Left cardiac atrium (tissue), 4 donors: ENCODE results near the gene TRPV6. TPM values are rescaled to one million over a fixed set of nuclear protein-coding genes. Genes with fewer than 3 reads are reported as not detected.

Experiments
- ATAC-seq, 2 donors: fragments of 200-7000 bp; cut with Tn5 transposase; one replicate each; pipeline ENCODE4 v1.9.1; 2020; ENCODE audit warnings: mild to moderate bottlenecking in 2 of 2, moderate library complexity in 2 of 2
- DNase-seq: peaks from one replicate; pipeline ENCODE4 v3.0.0-alpha.2; 2020
- intact Hi-C, 2 donors: fragments of 100-400 bp; cut with DNase I; formaldehyde crosslinking; loops; one replicate each; pipeline versions ENCODE4 v1.14.1 to v1.15.1; 2022 to 2023
- total RNA-seq, 2 donors: library from RNA; stranded (reverse); fragmentation: NEBNext Ultra II Directional; extraction: Animal tissue kit (Norgen Biotek cat#: 25700); gene quantifications; one replicate each; pipeline ENCODE4 v1.2.1, GENCODE V29; 2021
- donor health status: DM: no; HTN: yes; CAD: no.
- donor health status: DM: no; HTN: yes; CAD: no; lungs with severe emphysema.
- donor health status: DM: yes; HTN: yes; CAD: no.
- donor health status: Dilated cardiomyopathy.

TRPV6 gene
- total RNA-seq, 2 donors from 2014 or later: 0.24 to 0.27 TPM

DNA sequence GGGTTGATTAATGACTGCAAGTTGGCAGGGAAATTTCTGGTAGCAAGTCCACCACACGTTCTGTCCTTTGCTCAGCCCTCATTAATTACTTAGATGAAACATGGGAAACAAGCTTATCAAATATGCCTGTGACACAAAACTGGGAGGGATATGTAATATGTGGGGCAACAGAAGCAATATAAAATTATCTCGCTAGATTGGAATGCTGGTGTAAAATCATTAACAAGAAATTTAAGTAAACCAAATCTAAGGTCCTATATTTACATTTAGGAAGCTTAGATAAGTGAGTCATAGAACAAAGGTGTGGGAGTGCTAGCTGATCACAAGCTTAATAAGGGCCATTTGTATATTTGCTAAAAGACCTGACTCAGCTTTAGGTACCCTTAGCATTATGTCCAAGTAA lies 24.5 kb upstream of the TRPV6 start:
- ATAC-seq (no peak), DNase-seq (no peak)
- intact Hi-C loops: no loop called here

DNA sequence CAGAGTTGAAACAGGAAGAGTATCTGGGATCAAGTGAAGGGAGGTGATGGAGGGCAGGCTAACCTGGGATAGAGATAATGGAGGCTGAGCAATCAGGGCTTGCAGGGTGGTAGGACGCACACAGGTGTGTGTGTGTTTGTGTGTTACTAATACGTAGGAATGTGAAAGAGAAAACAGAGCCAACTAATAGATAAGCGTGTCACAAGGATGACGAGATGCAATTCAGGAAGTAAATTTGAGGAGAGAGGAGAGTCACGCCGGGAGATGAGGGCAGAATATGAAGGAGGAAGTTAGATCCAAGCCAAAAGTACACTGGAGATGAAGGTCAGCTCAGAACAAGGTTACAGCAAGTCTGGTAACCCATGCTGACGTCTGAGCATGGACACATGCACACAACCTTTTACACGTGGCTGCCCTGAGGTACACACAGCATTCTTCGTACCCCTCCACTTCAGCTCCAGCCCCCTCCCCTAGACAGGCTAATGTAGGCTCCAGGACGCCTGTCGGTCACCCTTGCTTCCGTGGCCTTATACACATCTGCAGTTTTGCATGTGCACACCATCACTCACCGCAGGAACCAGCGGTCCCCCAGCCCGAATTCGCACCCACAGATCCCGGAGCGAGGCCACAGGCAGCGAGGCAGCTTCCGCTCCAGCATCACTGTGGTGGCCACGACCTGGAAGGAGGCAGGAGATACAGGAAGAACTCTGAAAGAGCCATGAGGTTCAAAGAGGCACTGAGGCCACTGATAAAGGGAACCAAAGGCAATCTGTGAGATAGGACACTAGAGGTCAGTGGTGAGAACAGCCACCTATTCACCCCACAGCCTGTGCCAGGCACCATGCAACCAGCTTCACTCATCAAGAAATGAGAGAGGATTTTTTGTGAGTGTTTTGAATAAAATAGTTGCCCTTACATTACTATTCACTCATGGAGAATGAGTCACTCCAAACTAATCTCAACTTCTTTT lies 23.7 kb upstream of the TRPV6 start:
- intact Hi-C loops: no loop called here
- peak in 1 of 2 donors; percentile 81 for ATAC-seq
- DNase-seq: no peak

DNA sequence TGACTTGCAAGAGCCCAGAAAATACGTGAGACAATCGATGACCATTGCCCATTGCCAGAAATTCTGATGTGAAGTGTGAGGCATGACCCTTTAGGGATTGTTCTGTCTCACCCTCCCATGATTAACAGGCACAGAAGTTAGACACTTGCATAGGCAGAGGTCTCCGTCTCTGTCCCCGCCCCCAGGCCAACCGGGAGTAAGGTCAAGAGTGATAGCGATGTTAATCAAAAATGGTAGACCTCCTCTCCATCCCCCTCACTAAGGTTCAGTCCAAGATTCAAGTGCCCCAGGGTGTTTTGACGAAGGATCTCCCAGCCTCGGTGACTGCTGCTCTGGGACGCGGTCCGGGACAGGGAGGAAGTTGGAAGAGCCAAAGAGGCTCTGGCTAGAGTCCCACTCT lies 22.7 kb upstream of the TRPV6 start:
- DNase-seq (no peak), ATAC-seq (no peak)
- intact Hi-C loops: no loop called here

DNA sequence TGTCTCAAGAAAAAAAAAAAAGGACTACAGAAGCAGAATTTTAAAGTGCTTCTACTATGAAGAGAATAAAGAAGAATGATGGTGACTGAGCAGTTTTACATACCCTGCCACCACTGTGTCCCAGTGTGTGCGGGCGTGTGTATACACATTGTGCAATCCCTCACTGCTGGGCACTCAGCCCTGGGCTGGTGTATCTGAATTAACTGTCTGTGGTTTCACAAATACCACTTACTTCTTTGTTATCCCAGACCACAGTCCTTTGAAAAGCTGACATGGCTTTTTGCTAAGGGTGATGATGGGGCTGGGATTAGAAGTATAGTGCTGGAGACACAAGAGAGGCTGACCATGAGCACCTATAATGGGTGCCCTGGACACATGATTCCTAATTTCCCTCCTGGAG lies 21.1 kb upstream of the TRPV6 start:
- DNase-seq (no peak), ATAC-seq (no peak)
- intact Hi-C loops: no loop called here

DNA sequence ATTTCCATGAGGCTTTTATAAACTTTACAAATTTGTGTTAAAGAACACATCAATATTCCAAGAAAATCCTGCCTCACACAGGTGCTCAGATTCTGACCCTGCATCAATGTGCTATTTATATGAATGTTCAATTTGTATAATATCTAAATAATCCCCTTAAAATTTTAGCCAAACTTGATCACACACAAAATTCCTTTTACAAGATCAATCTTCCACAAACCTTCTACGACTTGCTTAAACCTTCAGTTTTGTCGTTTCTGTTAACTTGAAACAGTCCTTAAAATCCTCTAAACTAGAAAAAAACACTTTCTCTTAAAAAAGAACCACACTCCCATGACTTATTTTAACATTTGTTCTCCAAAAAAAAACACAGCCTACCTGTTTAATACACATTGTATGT lies 20.2 kb upstream of the TRPV6 start:
- ATAC-seq (no peak), DNase-seq (no peak)
- intact Hi-C loops: no loop called here

DNA sequence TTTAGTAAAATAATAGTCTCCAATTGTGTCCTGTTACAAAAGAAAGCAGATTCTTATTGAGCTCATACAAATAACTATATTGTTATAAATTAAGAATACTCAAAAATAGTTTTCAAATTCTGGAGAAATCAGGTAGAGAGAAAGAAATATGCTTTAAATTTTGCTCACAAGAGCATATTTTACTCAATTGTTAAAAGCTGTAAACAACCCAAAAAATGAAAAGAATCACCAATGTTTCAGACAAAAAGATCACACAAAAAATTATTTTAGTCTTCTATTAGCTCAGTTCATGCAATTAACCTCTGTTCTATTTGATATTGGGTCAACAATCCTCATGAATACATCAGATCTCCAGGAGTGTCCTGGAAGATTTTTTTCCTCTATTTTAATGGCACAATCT lies 18.6 kb upstream of the TRPV6 start:
- ATAC-seq: no peak
- no peak for DNase-seq

DNA sequence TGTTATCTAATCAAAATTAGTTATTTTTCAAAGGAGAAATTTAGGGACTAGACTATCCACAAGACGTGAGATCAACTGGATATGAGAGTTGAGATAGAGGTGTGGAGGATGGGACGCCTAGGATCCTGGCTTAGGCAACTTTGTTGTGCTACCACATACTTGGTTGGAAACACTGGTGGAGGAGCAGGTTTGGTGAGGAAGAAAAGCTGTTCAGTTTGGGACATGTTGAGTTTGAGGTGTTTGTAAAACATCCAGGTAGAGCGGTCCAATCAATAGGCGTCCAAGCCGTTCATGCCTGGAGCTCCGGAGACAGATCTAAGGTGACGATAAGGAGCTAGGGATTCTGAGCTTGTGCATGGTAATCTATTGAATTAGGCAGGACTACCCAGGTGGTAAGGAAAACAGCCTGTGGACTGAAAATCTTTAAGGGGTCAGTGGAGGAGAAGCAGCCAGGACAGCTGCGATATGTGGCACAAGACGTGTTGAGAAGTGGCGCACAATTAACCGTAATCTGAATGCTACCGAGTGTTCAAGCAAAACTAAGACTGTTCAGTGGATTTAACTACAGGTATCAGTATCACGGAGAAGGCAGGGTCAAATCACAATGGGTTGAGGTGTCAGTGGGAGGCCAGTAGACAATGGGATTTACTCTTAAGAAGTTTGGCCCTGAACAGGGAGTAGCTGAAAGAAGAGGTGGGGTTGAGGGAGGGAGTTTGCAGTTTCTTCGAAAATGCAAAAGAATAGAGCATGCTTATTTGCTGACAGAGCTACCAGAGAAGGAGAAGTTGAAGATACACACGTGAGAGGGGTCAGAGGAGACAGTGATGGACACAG lies 16.1 kb upstream of the TRPV6 start:
- no peak for ATAC-seq
- intact Hi-C loops: no loop called here
- DNase-seq: no peak

More for the DNA sequence above, 18.6 kb upstream of the TRPV6 start:
- intact Hi-C loops: no loop called here

DNA sequence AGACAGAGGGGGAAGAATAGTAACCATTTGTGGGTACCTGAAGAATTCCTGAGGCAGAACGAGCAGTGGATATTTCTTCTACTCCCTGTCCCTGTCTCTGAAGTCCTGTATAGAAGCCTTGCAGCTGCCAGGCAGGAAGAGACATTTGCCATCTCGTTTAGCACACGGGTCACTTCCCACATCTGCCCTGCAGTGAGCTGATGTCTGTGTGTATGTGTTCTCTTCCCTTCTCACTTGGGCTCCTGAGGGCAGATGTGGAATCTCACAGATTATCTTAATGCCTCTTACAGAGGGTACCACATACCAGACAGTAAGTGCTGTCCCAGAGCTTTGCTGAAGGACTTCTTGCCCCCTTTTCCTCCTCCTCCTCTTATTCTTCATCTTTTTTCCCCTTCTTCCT lies 14.1 kb upstream of the TRPV6 start:
- ATAC-seq: no peak
- no peak for DNase-seq
- intact Hi-C loops: no loop called here

DNA sequence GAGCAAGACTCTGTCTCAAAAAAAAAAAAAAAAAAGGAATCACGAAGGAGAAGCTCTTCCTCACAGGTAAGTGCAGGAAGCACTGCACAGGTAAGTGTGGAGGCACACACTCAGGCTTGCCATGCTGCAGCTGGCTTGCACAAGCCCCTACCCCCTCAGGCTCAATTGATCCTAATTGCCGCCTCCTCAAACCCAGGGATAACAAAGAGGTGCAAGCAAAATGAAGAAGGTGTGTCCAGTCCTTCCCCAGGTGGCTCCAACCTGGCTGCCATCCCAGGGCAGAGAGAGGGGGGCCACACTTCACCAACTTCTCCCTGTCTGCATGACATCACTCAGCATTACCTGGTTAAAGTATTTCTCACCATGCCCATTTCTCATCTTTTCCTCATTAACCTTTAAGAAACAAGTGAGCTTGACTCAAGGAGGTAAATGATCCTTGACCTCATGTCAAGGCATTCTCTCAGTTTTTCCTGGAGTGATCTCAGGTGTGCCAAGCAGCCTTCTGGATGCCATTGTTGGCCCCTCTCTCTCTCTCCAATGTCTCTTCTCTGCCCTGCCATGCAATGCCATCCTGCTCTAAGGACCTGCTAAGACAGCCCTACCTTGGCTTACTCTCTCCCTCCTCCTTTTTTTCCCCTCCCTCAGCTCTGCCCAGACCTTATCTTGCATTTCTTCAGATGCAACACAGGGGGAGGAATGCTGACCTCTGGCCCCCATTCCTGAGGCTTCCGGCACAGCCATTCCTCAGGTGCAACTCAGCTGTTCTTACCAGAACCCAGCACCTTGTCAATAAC lies 13.0 kb upstream of the TRPV6 start:
- no peak for DNase-seq
- no peak for ATAC-seq
- intact Hi-C loops: no loop called here

DNA sequence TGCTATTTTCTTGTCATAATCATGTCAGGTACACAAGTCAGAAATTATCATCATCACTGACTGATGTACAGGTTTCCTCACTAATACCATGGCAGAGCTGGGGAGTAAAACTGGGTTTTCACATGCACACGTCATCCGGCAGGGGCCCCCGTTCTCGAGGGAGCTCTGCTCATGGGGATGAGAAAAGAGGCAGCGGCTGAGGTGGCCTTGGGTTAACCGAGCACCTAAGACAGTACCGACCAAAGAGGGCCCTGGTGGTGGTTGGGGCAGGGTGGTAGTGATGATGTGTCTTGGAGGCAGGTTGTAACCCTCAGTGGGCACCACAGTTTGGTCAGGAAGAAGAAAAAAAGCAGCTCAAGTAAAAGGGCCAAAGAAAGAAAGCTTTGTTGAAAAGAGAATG lies 12.1 kb upstream of the TRPV6 start:
- ATAC-seq: no peak
- DNase-seq: no peak
- intact Hi-C loops: no loop called here

DNA sequence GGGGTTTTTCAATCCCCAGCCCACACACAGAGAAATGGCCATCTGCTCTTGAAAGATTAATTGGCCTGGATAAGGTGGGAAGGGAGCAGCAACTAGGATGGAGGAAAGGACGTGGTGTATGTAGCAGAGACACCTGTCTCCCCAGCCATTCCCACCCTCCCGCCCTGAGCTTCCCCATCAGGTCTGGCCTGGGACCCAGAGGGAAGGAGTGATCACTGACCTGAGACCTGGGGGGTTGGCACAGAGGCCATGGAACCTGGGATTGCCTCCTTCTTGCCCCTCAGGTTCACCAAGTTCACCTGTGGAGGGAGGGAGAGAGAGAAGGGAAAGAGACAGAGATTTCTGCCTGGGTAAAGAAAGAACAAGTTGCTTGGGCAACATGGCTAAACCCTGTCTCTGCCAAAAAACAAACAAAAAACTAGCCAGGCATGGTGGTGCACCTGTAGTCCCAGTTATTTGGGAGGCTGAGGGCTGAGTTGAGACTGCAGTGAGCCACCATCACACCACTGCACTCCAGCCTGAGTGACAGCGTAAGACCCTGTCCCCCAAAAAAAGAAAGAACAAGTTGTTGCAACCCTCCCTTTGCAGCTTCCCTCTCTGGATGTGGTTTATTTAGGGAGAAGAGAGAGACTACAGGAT lies 11.3 kb upstream of the TRPV6 start:
- ATAC-seq (no peak), DNase-seq (no peak)
- intact Hi-C loops: no loop called here

DNA sequence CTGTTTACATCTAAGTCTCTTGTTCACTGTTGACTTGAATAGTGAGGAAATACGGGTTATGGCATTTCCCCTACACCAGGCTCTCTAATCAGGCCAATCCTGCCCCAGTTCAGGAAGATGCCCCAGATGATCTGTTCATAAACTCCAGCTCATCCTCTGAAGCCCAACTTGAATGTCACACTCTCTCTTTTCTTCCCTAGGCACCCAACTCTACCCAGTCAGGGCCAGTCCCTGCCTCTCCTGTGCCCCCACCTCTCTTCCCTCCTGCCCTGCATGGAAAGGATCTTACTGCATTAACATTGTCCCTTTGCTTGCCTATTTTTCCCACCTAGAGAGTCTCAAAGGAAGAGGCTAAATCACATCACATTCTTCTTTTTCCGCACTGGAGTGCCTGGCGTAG lies 10.6 kb upstream of the TRPV6 start:
- DNase-seq (no peak), ATAC-seq (no peak)
- intact Hi-C loops: no loop called here

DNA sequence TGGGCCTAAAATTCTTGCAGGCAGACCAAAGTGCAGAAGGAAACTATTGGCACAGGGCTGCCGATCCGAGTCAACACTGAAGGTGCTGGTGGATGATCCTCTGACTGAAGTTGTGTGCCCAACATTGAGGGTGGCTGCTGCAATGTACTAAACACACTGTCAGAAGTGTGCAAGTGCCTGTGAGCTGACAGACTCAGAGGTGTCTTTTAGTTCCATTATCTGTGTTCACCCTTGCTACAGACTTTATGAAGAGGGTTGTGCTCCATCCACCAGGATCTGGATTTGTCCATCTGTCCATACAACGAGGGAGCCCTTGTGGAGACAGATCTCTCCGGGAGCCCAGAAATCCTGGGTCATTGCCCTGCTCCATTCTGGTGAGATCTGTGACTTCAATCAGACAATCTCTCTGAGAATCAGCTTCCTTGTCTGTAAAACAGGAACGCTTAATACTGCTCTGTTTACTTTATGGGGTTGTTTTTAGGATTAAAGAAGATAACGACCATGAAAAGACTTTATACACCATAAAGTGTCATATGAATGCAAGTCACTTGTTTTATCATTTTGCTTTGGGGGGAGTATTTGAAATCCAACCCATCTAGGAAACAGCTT lies 9.5 kb upstream of the TRPV6 start:
- intact Hi-C loops: no loop called here
- no peak for DNase-seq
- no peak for ATAC-seq

DNA sequence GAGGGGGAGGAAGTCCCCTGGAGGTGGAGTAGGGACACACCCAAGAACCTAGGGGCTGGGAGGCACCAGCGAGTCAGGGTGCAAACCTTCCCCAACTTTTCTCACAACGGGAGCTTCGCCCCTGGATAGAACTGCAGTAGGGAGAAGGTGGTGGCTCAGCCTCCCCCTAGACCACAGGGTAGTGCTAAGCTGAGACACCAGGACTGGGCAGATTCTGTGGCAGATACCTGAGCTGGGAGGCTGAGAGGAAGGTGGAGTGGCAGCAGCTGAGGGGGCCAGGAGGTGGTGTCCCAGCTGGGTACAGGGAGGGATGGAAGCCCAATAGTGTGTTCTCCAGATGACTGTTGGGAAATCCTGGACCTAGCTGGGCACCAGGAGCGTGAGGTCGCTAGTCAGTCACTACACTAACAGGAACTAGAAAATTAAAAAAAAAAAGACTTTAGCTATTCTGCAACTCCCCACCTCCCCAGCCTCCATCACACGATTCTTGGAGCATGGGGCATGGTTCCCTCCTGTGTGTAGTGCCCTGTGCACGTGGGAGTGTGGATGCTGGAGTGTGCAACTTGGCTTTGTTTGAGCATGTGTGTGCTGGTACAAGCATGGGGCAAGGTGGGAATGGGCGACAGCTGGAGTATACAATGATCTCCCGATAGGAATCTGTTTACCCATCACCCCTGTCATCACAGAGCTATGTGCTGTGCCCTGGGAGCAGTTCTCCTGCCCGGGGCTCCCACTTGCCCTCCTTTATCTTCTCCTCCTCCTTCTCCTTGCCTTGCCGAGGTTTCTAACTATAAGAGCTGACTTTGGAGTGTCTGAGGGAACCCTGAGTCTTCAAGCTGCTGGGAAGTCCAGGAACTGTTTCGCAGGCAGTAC lies 8.8 kb upstream of the TRPV6 start:
- intact Hi-C loops: no loop called here
- DNase-seq: no peak
- no peak for ATAC-seq

DNA sequence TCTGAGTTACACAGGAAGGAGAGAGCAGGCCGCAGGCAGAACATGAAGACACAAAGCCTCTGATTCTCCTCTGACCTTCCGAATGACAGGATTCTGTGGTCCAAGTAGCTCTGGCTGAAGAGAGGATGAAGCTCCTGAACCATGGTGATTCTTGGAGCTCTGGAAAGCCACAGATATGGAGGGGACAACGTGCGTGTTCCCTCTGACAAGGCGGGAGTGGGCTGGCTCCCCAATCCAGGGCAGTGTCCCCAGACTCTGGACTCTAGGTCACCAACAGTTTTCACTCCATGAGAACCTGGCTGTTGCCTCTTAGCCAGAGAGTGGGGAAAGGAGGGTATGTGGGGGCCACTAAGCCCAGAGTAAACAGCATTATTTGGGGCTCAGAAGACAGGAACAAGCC lies 7.4 kb upstream of the TRPV6 start:
- ATAC-seq (no peak), DNase-seq (no peak)
- intact Hi-C loops: no loop called here

DNA sequence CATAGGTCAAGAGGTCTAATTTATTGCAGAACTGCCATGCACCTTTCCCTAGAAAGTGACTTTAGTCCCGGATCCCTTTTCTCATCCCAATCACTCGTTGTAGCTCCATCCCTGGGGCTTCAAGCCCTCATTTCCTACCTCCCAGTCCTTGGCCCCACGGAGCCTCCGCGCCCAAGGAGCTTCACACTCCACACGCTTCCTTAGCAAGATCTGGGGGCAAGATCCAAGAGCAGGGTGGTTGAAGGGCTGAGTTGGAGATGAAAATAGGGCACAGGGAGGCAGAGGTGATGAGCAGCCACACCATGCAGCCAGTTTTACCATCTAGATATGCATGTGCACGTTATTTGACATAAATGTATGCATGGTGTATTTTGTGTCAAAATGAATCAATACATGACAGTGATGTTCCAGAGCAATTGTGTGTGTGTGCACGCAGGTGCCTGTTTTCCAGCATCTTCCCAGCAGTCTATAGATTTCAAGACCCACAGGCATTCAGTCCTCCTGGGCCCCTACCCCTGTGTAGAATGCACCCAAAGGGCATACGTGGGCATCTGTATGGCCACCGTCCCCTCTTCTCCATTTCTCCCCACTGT lies 6.0 kb upstream of the TRPV6 start:
- ATAC-seq (no peak), DNase-seq (no peak)
- intact Hi-C loops: no loop called here

DNA sequence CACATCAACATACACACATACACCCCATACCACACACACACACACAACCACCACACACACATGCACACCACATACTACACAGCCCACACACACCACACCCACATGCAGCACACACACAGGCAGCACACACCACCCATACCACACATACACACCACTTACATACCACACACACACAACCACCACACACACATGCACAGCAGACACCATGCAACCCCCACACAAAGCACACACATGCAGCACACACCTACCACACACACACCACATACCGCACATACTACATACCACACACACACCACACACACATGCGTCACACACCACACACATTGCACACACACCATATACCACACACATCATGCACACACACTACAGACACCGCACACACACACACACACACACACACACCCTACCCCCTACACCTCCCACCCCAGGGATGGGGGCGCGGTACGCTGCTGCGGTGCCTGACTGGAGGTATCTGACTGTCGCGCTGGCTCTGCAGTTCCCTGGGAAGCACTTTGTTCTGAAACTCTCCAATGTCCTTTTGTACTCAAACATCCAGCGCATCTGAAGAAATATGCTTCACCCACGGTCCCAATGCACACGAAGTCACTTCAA lies 5.4 kb upstream of the TRPV6 start:
- no peak for DNase-seq
- no peak for ATAC-seq
- intact Hi-C loops: no loop called here
